A549 (cell line): ENCODE measurements around the gene NOL8. TPM values are rescaled to one million over a fixed set of nuclear protein-coding genes. Genes with fewer than 3 reads are reported as not detected.

Source experiments
- ATAC-seq, 2 experiments: fragments of 200-7000 bp in 1 of 2; fragments of >200 bp in 1 of 2; cut with Nextera tagmentation in 1 of 2; cut with Tn5 transposase in 1 of 2; 3 replicates each; pipeline versions ENCODE4 v1.8.0 to v1.9.1; 2018 to 2020; ENCODE audit warnings: mild to moderate bottlenecking in 1 of 2, moderate library complexity in 1 of 2
- CTCF ChIA-PET: fragments of 300-600 bp; sonication (Branson Sonifier 250); formaldehyde crosslinking; extraction: SDS; loops from one replicate; lab custom pipeline; 2021; ENCODE audit warnings: antibody characterized with exemption, inconsistent platforms; lab: Yijun Ruan, JAX
- POLR2A ChIA-PET: fragments of 350-600 bp; formaldehyde crosslinking; extraction: SDS; loops from one replicate; lab custom pipeline; 2021; ENCODE audit warnings: antibody characterized with exemption, inconsistent platforms; lab: Yijun Ruan, JAX
- DNase-seq, 2 experiments: peaks; one replicate each; pipeline versions ENCODE4 v3.0.0 to v3.0.0-alpha.2; 2011 to 2016; ENCODE audit warnings: low read depth in 1 of 2, low spot score in 1 of 2
- FAIRE-seq: peaks from 2 replicates; lab custom pipeline; 2011; peaks lifted over from hg19 to GRCh38; lab: Jason Lieb, UNC
- H3K27ac ChIP-seq, 2 experiments: fragments of >200 bp; sonication (Bioruptor Twin); formaldehyde crosslinking; 3 replicates each; pipeline ENCODE4 v1.5.1; 2016 to 2017
- H3K4me1 ChIP-seq: fragments of >200 bp; sonication (Bioruptor Twin); formaldehyde crosslinking; 3 replicates; pipeline ENCODE4 v1.6.1; 2016
- H3K4me2 ChIP-seq: fragments of >200 bp; sonication (Bioruptor Twin); formaldehyde crosslinking; 3 replicates; pipeline ENCODE4 v1.6.1; 2016
- H3K4me3 ChIP-seq: fragments of >200 bp; sonication (Bioruptor Twin); formaldehyde crosslinking; 3 replicates; pipeline ENCODE4 v1.5.1; 2016
- H3K9me3 ChIP-seq: fragments of >200 bp; sonication (Bioruptor Twin); formaldehyde crosslinking; 3 replicates; pipeline ENCODE4 v1.6.1; 2016
- BCL3 ChIP-seq: fragments of >200 bp; sonication (Bioruptor Twin); formaldehyde crosslinking; IDR thresholded peaks from 3 replicates; pipeline ENCODE4 v1.6.1; 2016
- BHLHE40 ChIP-seq: IDR thresholded peaks from 2 replicates; pipeline ENCODE4 v1.6.1; 2012; ENCODE audit warnings: low read depth, low read length, inconsistent platforms
- CBX8 ChIP-seq: fragments of 200-600 bp; sonication (generic); IDR thresholded peaks from 2 replicates; pipeline ENCODE4 v1.6.1; 2016
- ESRRA ChIP-seq: fragments of 150-350 bp; IDR thresholded peaks from 2 replicates; pipeline ENCODE4 v1.6.1; 2014; ENCODE audit warnings: mild to moderate bottlenecking, low read length, borderline replicate concordance
- FOXS1 ChIP-seq: fragments of 250-450 bp; sonication (Bioruptor Pico); IDR thresholded peaks from 2 replicates; pipeline ENCODE4 v1.5.0; 2020; ENCODE audit warnings: mild to moderate bottlenecking, moderate library complexity
- GATA3 ChIP-seq: IDR thresholded peaks from 2 replicates; pipeline ENCODE4 v1.6.1; 2012; ENCODE audit warnings: borderline replicate concordance
- HDAC2 ChIP-seq: fragments of 200-600 bp; sonication (generic); IDR thresholded peaks from 2 replicates; pipeline ENCODE4 v1.6.1; 2016
- HES2 ChIP-seq: fragments of >200 bp; sonication (Bioruptor Twin); formaldehyde crosslinking; IDR thresholded peaks from 2 replicates; pipeline ENCODE4 v1.6.1; 2016
- HEYL ChIP-seq: fragments of 250-450 bp; sonication (Bioruptor Pico); IDR thresholded peaks from 2 replicates; pipeline ENCODE4 v1.8.0; 2021; ENCODE audit warnings: mild to moderate bottlenecking, moderate library complexity
- JUNB ChIP-seq: fragments of >200 bp; sonication (Bioruptor Twin); formaldehyde crosslinking; IDR thresholded peaks from 2 replicates; pipeline ENCODE4 v1.6.1; 2016
- KDM1A ChIP-seq: fragments of 200-600 bp; sonication (generic); IDR thresholded peaks from 2 replicates; pipeline ENCODE4 v1.6.1; 2016; ENCODE audit warnings: low read depth, mild to moderate bottlenecking
- MAFK ChIP-seq: fragments of 450-650 bp; IDR thresholded peaks from 2 replicates; pipeline ENCODE4 v1.6.1; 2014; ENCODE audit not compliant: partially characterized antibody
- MAZ ChIP-seq: fragments of 150-350 bp; IDR thresholded peaks from 2 replicates; pipeline ENCODE4 v1.6.1; 2014; ENCODE audit warnings: antibody characterized with exemption, low read depth, low read length, borderline replicate concordance
- NR3C1 ChIP-seq: fragments of >200 bp; sonication (Bioruptor Twin); formaldehyde crosslinking; IDR thresholded peaks from 3 replicates; pipeline ENCODE4 v1.6.1; 2017
- PHF8 ChIP-seq: fragments of 200-600 bp; sonication (generic); IDR thresholded peaks from 2 replicates; pipeline ENCODE4 v1.6.1; 2016; ENCODE audit warnings: low read depth, mild to moderate bottlenecking, antibody characterized with exemption, moderate library complexity, borderline replicate concordance
- RAD21 ChIP-seq, 2 experiments: fragments of >200 bp in 1 of 2; sonication (Bioruptor Twin) in 1 of 2; formaldehyde crosslinking in 1 of 2; IDR thresholded peaks in 1 of 2; conservative IDR thresholded peaks in 1 of 2; 2 replicates in 1 of 2; 3 replicates in 1 of 2; pipeline ENCODE4 v1.6.1; 2012 to 2018; ENCODE audit warnings: inconsistent platforms in 1 of 2
- RARB ChIP-seq: fragments of 250-450 bp; sonication (Bioruptor Pico); IDR thresholded peaks from 2 replicates; pipeline ENCODE4 v1.8.0; 2021; ENCODE audit warnings: mild to moderate bottlenecking, moderate library complexity
- RCOR1 ChIP-seq: fragments of 150-350 bp; IDR thresholded peaks from 2 replicates; pipeline ENCODE4 v1.6.1; 2014; ENCODE audit warnings: antibody characterized with exemption, low read length, low read depth
- RNF2 ChIP-seq: fragments of 200-600 bp; sonication (generic); IDR thresholded peaks from 2 replicates; pipeline ENCODE4 v1.6.1; 2016; ENCODE audit warnings: low read depth, mild to moderate bottlenecking, antibody characterized with exemption, moderate library complexity, borderline replicate concordance
- TFCP2L1 ChIP-seq: fragments of 250-450 bp; sonication (Bioruptor Pico); IDR thresholded peaks from 2 replicates; pipeline ENCODE4 v1.5.0; 2021; ENCODE audit warnings: mild to moderate bottlenecking
- ZFP36 ChIP-seq: fragments of 450-650 bp; IDR thresholded peaks from 2 replicates; pipeline ENCODE4 v1.6.1; 2014; ENCODE audit warnings: borderline replicate concordance; ENCODE audit not compliant: partially characterized antibody
- ZNF302 ChIP-seq: fragments of 250-450 bp; sonication (Bioruptor Pico); IDR thresholded peaks from 2 replicates; pipeline ENCODE4 v1.9.0; 2021; ENCODE audit warnings: inconsistent platforms, mild to moderate bottlenecking, moderate library complexity
- WGBS: methylation state at CpG from one replicate; pipeline ENCODE4 v1.1.6; 2017; ENCODE audit errors: missing lambda C conversion rate; 5-methylcytosine and 5-hydroxymethylcytosine counted together
- polyA plus RNA-seq, 4 experiments: library from polyadenylated mRNA; depleted of rRNA in 3 of 4; stranded (reverse); fragments of >200 nt; fragmentation: RNase III in 1 of 4; extraction: RNeasy Plus Mini Kit Qiagen cat#74134 plus additional on column Dnase treatment in 1 of 4; gene quantifications; 2 replicates in 3 of 4; 3 replicates in 1 of 4; pipeline ENCODE4 v1.2.3, GENCODE V29; 2011 to 2017

Gene NOL8
- polyA plus RNA-seq, 2 of the 4 experiments (the other 2 are of a cell fraction) = 24.4 to 47.2 TPM

GRCh38 chr9:92369075-92369474, 43.9 kb upstream of the NOL8 start:
- H3K9me3 ChIP-seq = no peaks in the 10 kb centered on the region
- FAIRE-seq (no peak), ATAC-seq (no peak; a peak in 1 of 6 replicates), DNase-seq (no peak)
- POLR2A ChIA-PET = no interaction called here
- 5% methylated on average over 2 of the region's 2 CpGs for WGBS
- CTCF ChIA-PET = interaction anchor here (0.6 to 1.3 kb wide), 2 partner anchors 266 to 407 kb away, joined by 3 to 4 read pairs; no protein-coding TSS in a partner anchor
- no peaks in the 10 kb centered on the region for H3K4me1 ChIP-seq
- TF ChIP-seq KDM1A (no peak), MAFK (no peak), TFCP2L1 (CRISPR knock-in tag) (no peak), ZNF302 (CRISPR knock-in tag) (no peak)
- H3K4me3 ChIP-seq = no peak overlapping the region
- H3K4me2 ChIP-seq = no peak overlapping the region
- no peak overlapping the region for H3K27ac ChIP-seq

GRCh38 chr9:92360083-92360482, 34.9 kb upstream of the NOL8 start:
- TF ChIP-seq RNF2 (no peak), MAZ (no peak), HDAC2 (no peak), BHLHE40 (no peak), RAD21 (conservative IDR thresholded peaks at IDR 0.05 in 1 of 2, IDR thresholded peaks at IDR 0.05 in 1 of 2) (no peak), RARB (CRISPR knock-in tag) (no peak), HES2 (no peak), FOXS1 (CRISPR knock-in tag) (no peak), CBX8 (no peak), ZNF302 (CRISPR knock-in tag) (no peak), HEYL (CRISPR knock-in tag) (no peak)
- TF ChIP-seq, all 56 proteins: peak for 0
- DNase-seq (no peak), ATAC-seq (no peak), FAIRE-seq (no peak)
- Histone ChIP-seq H3K4me1 (no peaks in the 10 kb centered on the region), H3K4me2 (no peak overlapping the region), H3K4me3 (no peak overlapping the region), H3K27ac (no peak overlapping the region), H3K9me3 (no peaks in the 10 kb centered on the region)
- ChIA-PET CTCF (interaction anchor here (1.2 kb wide), 1 partner anchor 118 kb away, joined by 3 read pairs; no protein-coding TSS in a partner anchor), POLR2A (no interaction called here)
- 83% methylated on average over 3 of the region's 3 CpGs for WGBS

- POLR2A ChIA-PET = no interaction called here
- TF ChIP-seq PHF8 (no peak), GATA3 (no peak), BCL3 (no peak), HEYL (CRISPR knock-in tag) (no peak), ESRRA (no peak), FOXS1 (CRISPR knock-in tag) (no peak), MAZ (no peak), JUNB (no peak), NR3C1 (no peak), RCOR1 (no peak), ZFP36 (no peak), KDM1A (no peak), BHLHE40 (no peak), HES2 (no peak)
- no peak for FAIRE-seq
- Histone ChIP-seq H3K4me1 (no peaks in the 10 kb centered on the region), H3K4me2 (no peak overlapping the region), H3K9me3 (no peaks in the 10 kb centered on the region), H3K27ac (no peak overlapping the region), H3K4me3 (no peak overlapping the region)
- 90% methylated on average over 2 of the region's 2 CpGs for WGBS
- no peak for ATAC-seq
- CTCF ChIA-PET = interaction anchor here (1.2 kb wide), 1 partner anchor 117 kb away, joined by 3 read pairs; no protein-coding TSS in a partner anchor
- DNase-seq = no peak
Measured at GRCh38 chr9:92359394-92359995, 34.3 kb upstream of the NOL8 start.
